Thoracic aorta (tissue), 2 donors: Measurements from ENCODE around the gene TULP4. TPM values are rescaled to one million over a fixed set of nuclear protein-coding genes. Genes with fewer than 3 reads are reported as not detected.

Source experiments
- ATAC-seq: fragments of 150-250 bp; one replicate; pipeline ENCODE4 v1.8.0; 2017; ENCODE audit warnings: low read depth; ENCODE audit not compliant: insufficient number of reproducible peaks, low FRiP score
- DNase-seq: peaks from one replicate; pipeline ENCODE4 v3.0.0-alpha.2; 2020; ENCODE audit warnings: low spot score
- H3K27ac ChIP-seq, 2 donors: fragments of 200-600 bp; sonication (generic); 1 replicate in 1 of 2; 2 replicates in 1 of 2; pipeline ENCODE4 v1.5.1; 2016; ENCODE audit warnings: mild to moderate bottlenecking in 2 of 2, moderate library complexity in 2 of 2
- H3K27me3 ChIP-seq: fragments of 200-600 bp; sonication (generic); replicated peaks from 2 replicates; pipeline ENCODE4 v1.6.0; 2016; ENCODE audit warnings: mild to moderate bottlenecking; ENCODE audit not compliant: insufficient read depth
- H3K36me3 ChIP-seq: fragments of 200-600 bp; sonication (generic); one replicate; pipeline ENCODE4 v1.5.1; 2016
- H3K4me1 ChIP-seq, 2 donors: fragments of 200-600 bp; sonication (generic); 1 replicate in 1 of 2; 2 replicates in 1 of 2; pipeline versions ENCODE4 v1.5.1 to v1.6.0; 2016; ENCODE audit warnings: low read depth in 2 of 2, mild to moderate bottlenecking in 1 of 2; ENCODE audit not compliant: control insufficient read depth in 1 of 2
- H3K4me3 ChIP-seq: fragments of 200-600 bp; sonication (generic); 2 replicates; pipeline ENCODE4 v1.5.1; 2016; ENCODE audit warnings: mild to moderate bottlenecking
- H3K9me3 ChIP-seq: fragments of 200-600 bp; sonication (generic); 2 replicates; pipeline ENCODE4 v1.5.1; 2016
- total RNA-seq, 2 donors: library from RNA; depleted of rRNA; stranded (reverse); fragments of >200 nt; gene quantifications; one replicate each; pipeline versions ENCODE4 v1.1.0 to v1.2.3, GENCODE V29; 2016
- TF ChIP-seq, protein P1 (sequence below): fragments of 200-600 bp; sonication (generic); IDR thresholded peaks from one replicate; pipeline ENCODE4 v1.5.1; 2019; ENCODE audit warnings: antibody characterized with exemption

Gene TULP4
- total RNA-seq, 2 donors from 2014 or later: 75.5 to 189 TPM

DNA sequence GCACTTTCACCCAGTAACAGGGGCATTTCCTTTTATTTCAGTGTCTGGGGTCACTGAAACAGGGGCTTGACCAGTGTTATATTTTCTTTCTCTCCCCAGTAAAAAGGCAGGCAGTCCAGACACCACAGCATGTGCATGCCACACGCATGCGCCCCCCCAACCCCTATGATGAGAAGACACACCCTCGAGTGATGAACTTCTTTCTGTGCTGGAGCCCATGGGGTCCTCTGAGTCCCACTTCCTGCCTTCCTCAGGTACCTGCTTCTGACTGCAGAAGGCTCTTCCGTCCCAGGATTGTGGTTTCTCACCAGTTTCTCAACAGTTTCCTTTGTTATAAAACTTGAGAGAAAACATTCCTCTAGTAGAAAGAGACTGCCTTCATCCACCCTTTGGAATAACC lies 201.9 kb downstream of the TULP4 start:
- H3K36me3 ChIP-seq: no peaks in the 10 kb centered on the region
- DNase-seq (no peak), ATAC-seq (no peak)
- H3K4me1 ChIP-seq: no peaks in the 10 kb centered on the region
- H3K27ac ChIP-seq: no peak overlapping the region
- no peaks in the 10 kb centered on the region for H3K27me3 ChIP-seq
- TF ChIP-seq, protein P1, sequence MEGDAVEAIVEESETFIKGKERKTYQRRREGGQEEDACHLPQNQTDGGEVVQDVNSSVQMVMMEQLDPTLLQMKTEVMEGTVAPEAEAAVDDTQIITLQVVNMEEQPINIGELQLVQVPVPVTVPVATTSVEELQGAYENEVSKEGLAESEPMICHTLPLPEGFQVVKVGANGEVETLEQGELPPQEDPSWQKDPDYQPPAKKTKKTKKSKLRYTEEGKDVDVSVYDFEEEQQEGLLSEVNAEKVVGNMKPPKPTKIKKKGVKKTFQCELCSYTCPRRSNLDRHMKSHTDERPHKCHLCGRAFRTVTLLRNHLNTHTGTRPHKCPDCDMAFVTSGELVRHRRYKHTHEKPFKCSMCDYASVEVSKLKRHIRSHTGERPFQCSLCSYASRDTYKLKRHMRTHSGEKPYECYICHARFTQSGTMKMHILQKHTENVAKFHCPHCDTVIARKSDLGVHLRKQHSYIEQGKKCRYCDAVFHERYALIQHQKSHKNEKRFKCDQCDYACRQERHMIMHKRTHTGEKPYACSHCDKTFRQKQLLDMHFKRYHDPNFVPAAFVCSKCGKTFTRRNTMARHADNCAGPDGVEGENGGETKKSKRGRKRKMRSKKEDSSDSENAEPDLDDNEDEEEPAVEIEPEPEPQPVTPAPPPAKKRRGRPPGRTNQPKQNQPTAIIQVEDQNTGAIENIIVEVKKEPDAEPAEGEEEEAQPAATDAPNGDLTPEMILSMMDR: no peak
- H3K4me3 ChIP-seq: no peak overlapping the region
- H3K9me3 ChIP-seq: no peaks in the 10 kb centered on the region

DNA sequence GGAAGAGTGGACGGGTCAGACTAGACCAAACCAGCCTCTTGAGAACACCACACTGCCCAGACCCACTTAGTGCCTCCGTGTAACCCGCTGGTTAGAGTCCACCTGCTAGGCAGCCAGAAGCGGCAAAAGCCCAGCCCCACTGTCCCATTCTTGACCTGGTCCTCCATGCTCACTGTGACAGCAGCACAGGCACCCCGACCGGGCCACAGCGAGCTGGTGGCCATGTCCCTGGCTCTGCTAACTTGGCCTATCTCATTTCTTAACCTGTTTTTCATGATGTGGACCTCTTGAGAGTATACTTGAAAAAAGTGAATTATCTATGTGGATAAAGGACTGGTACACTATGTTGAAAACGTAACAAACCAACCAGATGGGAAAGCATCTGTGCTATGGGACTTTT lies 202.7 kb downstream of the TULP4 start:
- Histone ChIP-seq H3K9me3 (no peaks in the 10 kb centered on the region), H3K4me3 (no peak overlapping the region), H3K27ac (no peak overlapping the region), H3K4me1 (no peaks in the 10 kb centered on the region), H3K36me3 (no peaks in the 10 kb centered on the region), H3K27me3 (no peaks in the 10 kb centered on the region)
- ATAC-seq (no peak), DNase-seq (no peak)
- TF ChIP-seq, protein P1: no peak

DNA sequence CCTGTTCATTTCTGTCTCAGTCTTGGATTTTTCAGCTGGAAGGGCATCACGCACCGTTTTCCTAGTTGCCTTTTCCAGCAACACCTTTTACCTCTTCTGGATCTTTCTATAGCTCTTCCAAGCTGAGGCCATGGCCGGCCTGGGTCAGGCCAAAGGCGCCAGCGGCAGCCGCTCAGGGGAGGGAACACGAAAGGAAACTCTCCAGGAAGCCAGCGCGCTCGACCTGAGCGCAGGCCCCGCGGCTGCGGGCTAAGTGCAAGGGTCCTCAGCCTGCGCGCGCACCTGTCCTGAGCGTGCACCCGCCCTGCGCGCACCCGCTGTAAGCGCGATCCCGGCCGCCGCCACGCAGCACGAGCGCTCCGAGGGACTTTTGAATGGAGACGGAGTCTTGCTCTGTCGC lies 203.8 kb downstream of the TULP4 start:
- ATAC-seq (no peak), DNase-seq (no peak)
- H3K4me3 ChIP-seq: no peak overlapping the region
- TF ChIP-seq, protein P1: no peak
- H3K4me1 ChIP-seq: no peaks in the 10 kb centered on the region
- no peaks in the 10 kb centered on the region for H3K9me3 ChIP-seq
- no peak overlapping the region for H3K27ac ChIP-seq
- H3K36me3 ChIP-seq: no peaks in the 10 kb centered on the region
- no peaks in the 10 kb centered on the region for H3K27me3 ChIP-seq

DNA sequence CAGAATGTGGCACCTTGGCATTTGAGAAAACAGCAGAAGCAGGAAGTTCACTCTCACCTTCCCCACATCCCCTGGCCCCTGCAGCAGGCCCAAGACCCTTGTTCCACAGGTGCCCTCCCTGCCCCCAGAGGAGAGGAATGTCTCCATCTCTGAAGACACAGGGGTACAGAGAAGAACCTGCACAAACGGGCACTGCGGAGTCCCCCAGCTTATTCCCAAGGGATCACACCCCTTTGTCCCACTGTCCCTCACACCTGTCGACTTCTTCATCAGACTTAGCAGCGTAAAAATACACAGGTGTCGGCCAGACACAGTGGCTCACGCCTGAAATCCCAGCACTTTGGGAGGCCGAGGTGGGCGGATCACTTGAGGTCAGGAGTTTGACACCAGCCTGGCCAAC lies 204.8 kb downstream of the TULP4 start:
- Histone ChIP-seq H3K27ac (no peak overlapping the region), H3K4me1 (no peaks in the 10 kb centered on the region), H3K27me3 (no peaks in the 10 kb centered on the region), H3K4me3 (no peak overlapping the region), H3K9me3 (no peaks in the 10 kb centered on the region), H3K36me3 (no peaks in the 10 kb centered on the region)
- DNase-seq: no peak
- ATAC-seq: no peak
- TF ChIP-seq, protein P1: no peak

DNA sequence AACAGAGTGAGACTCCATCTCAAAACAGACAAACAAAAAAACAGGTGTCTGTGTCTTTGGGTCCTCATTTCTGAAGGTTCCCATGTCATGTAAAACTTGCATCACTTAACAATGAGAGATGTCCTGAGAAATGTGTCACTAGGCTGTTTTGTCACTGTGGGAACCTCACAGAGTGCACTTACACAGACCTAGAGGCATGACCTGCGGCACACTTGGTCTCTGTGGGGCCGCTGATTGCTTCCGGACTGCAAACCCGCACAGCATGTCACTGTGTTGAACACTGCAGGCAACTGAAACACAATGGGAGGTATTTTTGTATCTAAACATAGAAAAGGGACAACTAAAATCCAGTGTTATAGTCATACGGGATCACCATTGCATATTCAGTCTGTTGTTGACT lies 205.3 kb downstream of the TULP4 start:
- no peaks in the 10 kb centered on the region for H3K4me1 ChIP-seq
- H3K27me3 ChIP-seq: no peaks in the 10 kb centered on the region
- H3K9me3 ChIP-seq: no peaks in the 10 kb centered on the region
- no peak for ATAC-seq
- H3K4me3 ChIP-seq: no peak overlapping the region
- no peaks in the 10 kb centered on the region for H3K36me3 ChIP-seq
- TF ChIP-seq, protein P1: no peak
- no peak for DNase-seq
- H3K27ac ChIP-seq: no peak overlapping the region
